ENCODE data around the gene NAV2. TPM values are rescaled to one million over a fixed set of nuclear protein-coding genes. Genes with fewer than 3 reads are reported as not detected.

Gene NAV2
- total RNA-seq, 3 donors from 2014 or later, result 21.9 to 65.9 (median 30.9) TPM

- H3K9me3 ChIP-seq, result no peaks in the 10 kb centered on the region
- H3K4me3 ChIP-seq, result no peak overlapping the region
- DNase-seq (no peak), ATAC-seq (no peak)
- no peaks in the 10 kb centered on the region for H3K36me3 ChIP-seq (ENCODE audit: low read depth)
- no peaks in the 10 kb centered on the region for H3K4me1 ChIP-seq (ENCODE audit: low read depth)
- TF ChIP-seq, protein P1, sequence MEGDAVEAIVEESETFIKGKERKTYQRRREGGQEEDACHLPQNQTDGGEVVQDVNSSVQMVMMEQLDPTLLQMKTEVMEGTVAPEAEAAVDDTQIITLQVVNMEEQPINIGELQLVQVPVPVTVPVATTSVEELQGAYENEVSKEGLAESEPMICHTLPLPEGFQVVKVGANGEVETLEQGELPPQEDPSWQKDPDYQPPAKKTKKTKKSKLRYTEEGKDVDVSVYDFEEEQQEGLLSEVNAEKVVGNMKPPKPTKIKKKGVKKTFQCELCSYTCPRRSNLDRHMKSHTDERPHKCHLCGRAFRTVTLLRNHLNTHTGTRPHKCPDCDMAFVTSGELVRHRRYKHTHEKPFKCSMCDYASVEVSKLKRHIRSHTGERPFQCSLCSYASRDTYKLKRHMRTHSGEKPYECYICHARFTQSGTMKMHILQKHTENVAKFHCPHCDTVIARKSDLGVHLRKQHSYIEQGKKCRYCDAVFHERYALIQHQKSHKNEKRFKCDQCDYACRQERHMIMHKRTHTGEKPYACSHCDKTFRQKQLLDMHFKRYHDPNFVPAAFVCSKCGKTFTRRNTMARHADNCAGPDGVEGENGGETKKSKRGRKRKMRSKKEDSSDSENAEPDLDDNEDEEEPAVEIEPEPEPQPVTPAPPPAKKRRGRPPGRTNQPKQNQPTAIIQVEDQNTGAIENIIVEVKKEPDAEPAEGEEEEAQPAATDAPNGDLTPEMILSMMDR (IDR thresholded peaks at IDR 0.05), result no peak
- intact Hi-C loops (cut with DNase I, micrococcal nuclease), result no loop called here
These were observed 294.7 kb downstream of the NAV2 start for GRCh38 chr11:20007386-20007785.

GRCh38 chr11:20008190-20008870 is 295.7 kb downstream of the NAV2 start:
- H3K4me1 ChIP-seq (ENCODE audit: low read depth), result peaks cover 3% of the 10 kb centered on the region
- TF ChIP-seq, protein P1 (IDR thresholded peaks at IDR 0.05), result no peak
- H3K4me3 ChIP-seq, result no peak overlapping the region
- ATAC-seq (no peak), DNase-seq (no peak)
- no peaks in the 10 kb centered on the region for H3K36me3 ChIP-seq (ENCODE audit: low read depth)
- H3K9me3 ChIP-seq, result no peaks in the 10 kb centered on the region
- intact Hi-C loops (cut with DNase I, micrococcal nuclease), result no loop called here

DNA sequence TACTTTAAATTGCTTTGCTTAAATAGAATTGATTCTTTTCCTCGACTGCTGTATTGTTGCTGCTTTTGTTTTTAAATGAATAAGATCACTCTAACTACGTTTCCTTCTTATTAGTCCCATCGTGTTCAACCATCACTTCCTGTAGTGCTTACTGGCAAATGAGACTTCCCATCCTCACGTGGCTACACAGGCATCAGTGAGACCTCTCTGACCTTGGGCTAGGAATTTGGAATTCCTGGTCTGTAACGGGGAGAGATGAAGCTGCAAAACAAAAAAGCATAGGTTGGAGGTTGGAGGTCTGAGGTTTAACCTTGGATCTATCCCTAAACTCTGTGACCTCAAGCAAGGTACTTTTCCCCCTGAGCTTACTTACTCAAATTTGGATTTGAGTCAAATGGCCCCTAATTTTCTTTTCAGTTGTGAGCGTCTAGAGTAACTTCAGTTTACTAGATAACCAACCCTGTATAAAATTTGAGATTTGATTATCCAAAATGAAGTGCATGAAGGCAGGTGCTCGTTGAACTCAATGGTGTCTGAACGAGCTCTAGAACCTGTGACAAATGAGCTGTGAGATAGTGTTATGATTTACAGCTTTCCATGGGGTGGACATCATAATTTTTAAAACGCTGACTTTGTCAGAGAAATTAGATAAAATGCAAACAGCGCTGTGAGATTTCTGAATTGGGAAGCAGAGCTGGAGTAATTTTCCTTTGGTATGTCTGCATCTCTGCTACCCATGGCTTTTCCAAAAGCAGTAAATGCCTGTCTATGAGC is 296.4 kb downstream of the NAV2 start:
- Histone ChIP-seq H3K4me1 (ENCODE audit: low read depth) (peaks cover 10% of the 10 kb centered on the region), H3K36me3 (ENCODE audit: low read depth) (no peaks in the 10 kb centered on the region), H3K9me3 (no peaks in the 10 kb centered on the region), H3K4me3 (no peak overlapping the region)
- no peak for ATAC-seq
- TF ChIP-seq, protein P1 (IDR thresholded peaks at IDR 0.05), result no peak
- DNase-seq, result no peak
- intact Hi-C loops (cut with DNase I, micrococcal nuclease), result no loop called here

DNA sequence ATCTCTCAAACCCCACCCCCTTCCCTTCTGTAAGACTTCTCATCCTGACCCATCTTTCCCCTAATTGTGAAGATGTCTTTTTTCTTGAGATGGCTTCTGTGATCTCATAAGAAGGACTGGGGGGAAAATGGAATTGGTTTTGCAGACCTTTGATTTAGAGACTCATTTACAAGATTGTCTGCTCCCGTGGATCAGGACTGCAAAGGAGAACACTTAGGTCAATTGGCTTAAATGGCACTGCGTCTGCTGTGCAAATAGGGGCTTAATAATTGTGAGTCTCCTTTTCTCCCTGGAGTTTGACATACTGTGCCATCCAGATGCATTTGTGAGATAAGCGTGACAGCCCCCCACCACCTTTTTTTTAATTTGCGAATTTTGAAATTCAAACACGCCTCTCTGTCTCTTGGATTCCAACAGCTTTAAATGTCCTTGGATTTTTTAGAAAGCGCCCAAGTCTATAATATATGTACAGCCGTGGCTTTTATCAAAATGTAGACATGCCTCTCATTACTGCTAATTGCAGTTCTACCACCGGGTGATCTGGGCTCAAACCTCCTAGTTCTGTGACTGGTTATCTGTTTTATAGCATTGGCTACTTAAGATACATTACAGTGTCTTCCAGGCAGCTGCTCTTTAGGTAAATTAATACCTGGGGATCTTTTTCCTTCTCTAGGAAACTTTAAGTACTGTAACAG is 297.7 kb downstream of the NAV2 start:
- TF ChIP-seq, protein P1 (IDR thresholded peaks at IDR 0.05), result no peak
- Histone ChIP-seq H3K4me3 (no peak overlapping the region), H3K9me3 (no peaks in the 10 kb centered on the region), H3K36me3 (ENCODE audit: low read depth) (no peaks in the 10 kb centered on the region), H3K4me1 (ENCODE audit: low read depth) (peaks cover 11% of the 10 kb centered on the region)
- ATAC-seq (no peak), DNase-seq (no peak)
- intact Hi-C loops (cut with DNase I, micrococcal nuclease), result no loop called here

- TF ChIP-seq, protein P1 (IDR thresholded peaks at IDR 0.05), result no peak
- H3K9me3 ChIP-seq, result no peaks in the 10 kb centered on the region
- H3K4me3 ChIP-seq, result no peak overlapping the region
- DNase-seq (no peak), ATAC-seq (no peak)
- no peaks in the 10 kb centered on the region for H3K36me3 ChIP-seq (ENCODE audit: low read depth)
- peaks cover 11% of the 10 kb centered on the region for H3K4me1 ChIP-seq (ENCODE audit: low read depth)
- intact Hi-C loops (cut with DNase I, micrococcal nuclease), result no loop called here
These were observed 298.2 kb downstream of the NAV2 start for GRCh38 chr11:20010851-20011225.

All from mucosa of descending colon (tissue), 3 donors.